ENCODE results near the gene NUDC. TPM values are rescaled to one million over a fixed set of nuclear protein-coding genes. Genes with fewer than 3 reads are reported as not detected.
"Not testable (repeated sequence)": the region's sequence is repeated elsewhere in the genome, so short reads cannot be mapped to it uniquely, and the experiment has no call there.

The NUDC gene
- total RNA-seq, 2 experiments from 2014 or later = 85.1 to 91.2 TPM

DNA sequence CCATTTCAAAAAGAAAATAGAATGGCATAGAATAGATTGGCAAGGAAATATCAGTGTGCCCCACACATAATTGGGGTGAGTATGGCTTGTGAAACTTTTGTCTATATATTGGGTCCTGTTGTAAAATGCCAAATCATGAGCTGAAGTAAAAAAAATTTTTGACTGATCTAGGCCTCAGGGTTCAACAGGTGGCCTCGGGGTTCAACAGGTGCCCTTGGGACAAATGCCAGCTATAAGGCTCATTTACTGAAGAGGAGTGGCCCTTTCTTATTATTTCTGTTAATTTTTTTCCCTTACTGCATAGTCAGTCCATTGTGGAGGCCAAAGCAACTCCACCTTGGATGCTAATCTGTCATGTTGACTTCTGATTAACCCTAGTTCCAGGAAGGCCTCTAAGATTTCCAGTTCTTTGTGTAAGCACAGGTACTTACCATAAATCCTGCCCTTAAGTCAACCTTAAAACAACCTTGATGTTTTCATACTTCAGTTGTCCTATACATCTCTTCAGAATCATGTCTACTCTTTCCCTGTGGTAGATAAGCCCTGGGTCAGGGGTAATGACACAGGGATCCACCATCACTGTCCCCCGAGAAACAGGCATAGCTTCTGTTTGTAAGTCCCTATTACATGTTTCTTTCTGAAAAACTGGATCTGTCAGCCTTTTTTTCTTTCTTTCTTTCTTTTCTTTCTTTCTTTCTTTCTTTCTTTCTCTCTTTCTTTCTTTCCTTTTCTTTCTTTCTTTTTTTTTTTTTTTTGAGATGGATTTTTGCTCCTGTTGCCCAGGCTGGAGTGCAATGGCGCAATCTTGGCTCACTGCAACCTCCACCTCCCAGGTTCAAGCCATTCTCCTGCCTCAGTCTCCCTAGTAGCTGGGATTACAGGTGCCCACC is 55.3 kb downstream of the NUDC start:
- CTCF ChIA-PET = interaction anchor here (1.2 kb wide), 1 partner anchor 126 kb away, joined by 3 read pairs; no protein-coding TSS in a partner anchor
- no peaks in the 10 kb centered on the region for H3K36me3 Mint-ChIP-seq (ENCODE audit: low read depth)
- peaks cover 10% of the 10 kb centered on the region for H3K4me1 Mint-ChIP-seq (ENCODE audit: low read depth)
- POLR2A ChIA-PET = no interaction called here
- no peak overlapping the region for H3K4me3 Mint-ChIP-seq
- no peaks in the 10 kb centered on the region for H3K9me3 Mint-ChIP-seq (ENCODE audit: insufficient read depth)
- no peak overlapping the region for H3K27ac Mint-ChIP-seq
- ATAC-seq (no peak), DNase-seq (no peak)
- H3K27me3 Mint-ChIP-seq (ENCODE audit: low read depth) = peaks cover 12% of the 10 kb centered on the region

DNA sequence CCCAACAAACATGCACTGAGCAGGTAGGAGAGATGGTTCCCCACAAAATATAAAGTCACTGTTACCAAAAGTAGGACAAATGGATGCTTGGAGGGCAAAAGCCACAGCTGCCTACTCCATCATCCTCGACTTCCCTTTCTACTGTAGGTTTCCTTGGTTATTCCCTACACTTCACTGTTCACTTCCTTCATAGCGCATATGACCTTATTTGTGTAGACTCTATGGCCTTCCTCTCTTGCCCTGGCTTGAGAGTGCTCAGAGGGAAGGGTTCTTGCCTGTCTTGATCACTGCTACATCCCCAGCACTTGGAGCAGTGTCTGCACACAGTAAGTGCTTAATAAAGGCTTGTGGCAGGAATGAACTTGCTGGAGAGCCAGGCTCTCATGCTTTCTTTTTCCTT is 57.4 kb downstream of the NUDC start:
- DNase-seq = no peak
- Mint-ChIP-seq H3K4me1 (ENCODE audit: low read depth) (no peaks in the 10 kb centered on the region), H3K36me3 (ENCODE audit: low read depth) (no peaks in the 10 kb centered on the region), H3K27ac (no peak overlapping the region), H3K27me3 (ENCODE audit: low read depth) (peaks cover 17% of the 10 kb centered on the region), H3K4me3 (no peak overlapping the region), H3K9me3 (ENCODE audit: insufficient read depth) (no peaks in the 10 kb centered on the region)
- ChIA-PET CTCF (no interaction called here), POLR2A (no interaction called here)
- ATAC-seq = no peak

GRCh38 chr1:26981146-26981846 is 59.8 kb downstream of the NUDC start:
- ChIA-PET POLR2A (no interaction called here), CTCF (interaction anchor here (0.6 to 0.9 kb wide), 3 partner anchors 16 to 94 kb away, joined by 3 to 4 read pairs (median 4); no protein-coding TSS in a partner anchor)
- DNase-seq = no peak
- no peaks in the 10 kb centered on the region for H3K9me3 Mint-ChIP-seq (ENCODE audit: insufficient read depth)
- no peak for ATAC-seq
- H3K27me3 Mint-ChIP-seq (ENCODE audit: low read depth) = peaks cover 28% of the 10 kb centered on the region
- no peaks in the 10 kb centered on the region for H3K4me1 Mint-ChIP-seq (ENCODE audit: low read depth)
- H3K4me3 Mint-ChIP-seq = no peak overlapping the region
- no peak overlapping the region for H3K27ac Mint-ChIP-seq
- H3K36me3 Mint-ChIP-seq (ENCODE audit: low read depth) = no peaks in the 10 kb centered on the region

GRCh38 chr1:26983863-26984262 is 62.3 kb downstream of the NUDC start:
- ATAC-seq = no peak
- no peaks in the 10 kb centered on the region for H3K9me3 Mint-ChIP-seq (ENCODE audit: insufficient read depth)
- H3K27ac Mint-ChIP-seq = no peak overlapping the region
- H3K4me3 Mint-ChIP-seq = no peak overlapping the region
- H3K36me3 Mint-ChIP-seq (ENCODE audit: low read depth) = no peaks in the 10 kb centered on the region
- no peak for DNase-seq
- H3K27me3 Mint-ChIP-seq (ENCODE audit: low read depth) = peaks cover 34% of the 10 kb centered on the region
- CTCF ChIA-PET = interaction anchor here (0.7 to 1.4 kb wide), 2 partner anchors 15 to 51 kb away, joined by 5 to 9 read pairs; no protein-coding TSS in a partner anchor
- POLR2A ChIA-PET = no interaction called here
- H3K4me1 Mint-ChIP-seq (ENCODE audit: low read depth) = no peaks in the 10 kb centered on the region

DNA sequence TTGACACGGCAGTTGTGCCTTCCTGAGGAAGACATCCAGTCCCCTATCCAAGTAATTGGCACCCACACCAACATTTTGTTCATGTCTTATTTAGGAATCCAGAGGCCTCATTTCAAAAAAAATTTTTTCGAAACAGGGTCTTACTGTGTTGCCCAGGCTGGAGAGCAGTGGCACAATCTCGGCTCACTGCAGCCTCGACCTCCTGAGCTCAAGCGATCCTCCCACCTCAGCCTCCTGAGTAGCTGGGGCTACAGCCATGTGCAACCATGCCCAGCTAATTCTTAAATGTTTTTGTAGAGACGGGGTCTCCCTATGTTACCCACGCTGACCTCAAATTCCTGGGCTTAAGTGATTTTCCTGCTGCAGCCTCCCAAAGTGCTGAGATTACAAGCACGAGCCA is 62.7 kb downstream of the NUDC start:
- H3K27me3 Mint-ChIP-seq (ENCODE audit: low read depth) = peaks cover 33% of the 10 kb centered on the region
- H3K9me3 Mint-ChIP-seq (ENCODE audit: insufficient read depth) = no peaks in the 10 kb centered on the region
- POLR2A ChIA-PET = no interaction called here
- ATAC-seq (no peak), DNase-seq (no peak)
- no peak overlapping the region for H3K27ac Mint-ChIP-seq
- H3K4me1 Mint-ChIP-seq (ENCODE audit: low read depth) = no peaks in the 10 kb centered on the region
- CTCF ChIA-PET = interaction anchor here (0.7 to 1.4 kb wide), 2 partner anchors 14 to 50 kb away, joined by 5 to 9 read pairs; no protein-coding TSS in a partner anchor
- H3K36me3 Mint-ChIP-seq (ENCODE audit: low read depth) = no peaks in the 10 kb centered on the region
- no peak overlapping the region for H3K4me3 Mint-ChIP-seq

DNA sequence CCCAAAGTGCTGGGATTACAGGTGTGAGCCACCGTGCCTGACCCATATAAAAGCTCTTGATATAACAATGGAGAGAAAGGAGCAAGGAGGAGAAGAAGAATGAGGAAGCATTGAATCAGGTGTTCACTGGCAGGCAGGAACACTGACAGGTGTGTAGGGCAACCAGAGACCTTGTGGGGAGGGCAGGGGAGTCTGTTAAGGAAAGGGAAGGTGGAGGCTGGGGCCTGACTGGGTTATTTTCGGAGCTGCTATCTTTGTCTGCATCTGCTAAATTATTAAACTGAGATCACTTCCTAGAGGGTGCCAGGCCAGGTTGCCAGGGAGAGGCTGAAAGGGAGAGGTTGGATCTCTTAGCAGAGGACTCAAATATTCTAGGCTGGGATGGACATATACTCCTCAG is 65.1 kb downstream of the NUDC start:
- ATAC-seq = no peak
- ChIA-PET CTCF (interaction anchor here (1.2 to 2.3 kb wide), 3 partner anchors 10 to 110 kb away, joined by 3 to 15 read pairs (median 3); no protein-coding TSS in a partner anchor), POLR2A (no interaction called here)
- DNase-seq = no peak
- no peaks in the 10 kb centered on the region for H3K36me3 Mint-ChIP-seq (ENCODE audit: low read depth)
- H3K4me1 Mint-ChIP-seq (ENCODE audit: low read depth) = peaks cover under 1% of the 10 kb centered on the region
- H3K4me3 Mint-ChIP-seq = no peak overlapping the region
- peaks cover 46% of the 10 kb centered on the region for H3K27me3 Mint-ChIP-seq (ENCODE audit: low read depth)
- H3K27ac Mint-ChIP-seq = no peak overlapping the region
- H3K9me3 Mint-ChIP-seq (ENCODE audit: insufficient read depth) = no peaks in the 10 kb centered on the region

- H3K9me3 Mint-ChIP-seq (ENCODE audit: insufficient read depth); H3K27ac Mint-ChIP-seq; H3K4me3 Mint-ChIP-seq; ATAC-seq; H3K36me3 Mint-ChIP-seq (ENCODE audit: low read depth); DNase-seq: not testable (repeated sequence)
- H3K4me1 Mint-ChIP-seq (ENCODE audit: low read depth) = peaks cover 11% of the 10 kb centered on the region
- peaks cover 51% of the 10 kb centered on the region for H3K27me3 Mint-ChIP-seq (ENCODE audit: low read depth)
- POLR2A ChIA-PET = interaction anchor here (0.6 to 0.8 kb wide), 2 partner anchors 147 to 1212 kb away, joined by 4 read pairs; no protein-coding TSS in a partner anchor
- CTCF ChIA-PET = interaction anchor here (1.5 to 1.8 kb wide), 2 partner anchors 8 to 56 kb away, joined by 6 to 8 read pairs; no protein-coding TSS in a partner anchor
Measured at GRCh38 chr1:26989403-26990109, 68.0 kb downstream of the NUDC start.

- no peak for ATAC-seq
- Mint-ChIP-seq H3K4me3 (no peak overlapping the region), H3K36me3 (ENCODE audit: low read depth) (no peaks in the 10 kb centered on the region), H3K9me3 (ENCODE audit: insufficient read depth) (no peaks in the 10 kb centered on the region), H3K4me1 (ENCODE audit: low read depth) (peaks cover 11% of the 10 kb centered on the region), H3K27me3 (ENCODE audit: low read depth) (peaks cover 60% of the 10 kb centered on the region), H3K27ac (no peak overlapping the region)
- ChIA-PET POLR2A (interaction anchor here (0.5 kb wide), 1 partner anchor 1590 kb away, joined by 3 read pairs; no protein-coding TSS in a partner anchor), CTCF (no interaction called here)
- DNase-seq = no peak
Measured at GRCh38 chr1:26991310-26992116, 70.0 kb downstream of the NUDC start.

GRCh38 chr1:26993237-26994019 is 71.9 kb downstream of the NUDC start, which contains the start of gene TRNP1:
Gene TRNP1, plus strand, starts transcription at chr1:26993692. Its CDS starts 95 bp downstream, at chr1:26993787.
- Mint-ChIP-seq H3K36me3 (ENCODE audit: low read depth) (no peaks in the 10 kb centered on the region), H3K4me3 (peak within 1 kb of the TSS; percentile 68), H3K4me1 (ENCODE audit: low read depth) (peaks cover 19% of the 10 kb centered on the region), H3K9me3 (ENCODE audit: insufficient read depth) (no peaks in the 10 kb centered on the region), H3K27ac (no peak within 1 kb of the TSS), H3K27me3 (ENCODE audit: low read depth) (peaks cover 60% of the 10 kb centered on the region)
- ATAC-seq (peak; percentile 63), DNase-seq (peak; percentile 67)
- CTCF ChIA-PET = interaction anchor here (0.6 to 6.4 kb wide), 5 partner anchors 15 to 115 kb away, joined by 3 to 66 read pairs (median 4); no protein-coding TSS in a partner anchor
- POLR2A ChIA-PET = no interaction called here

- peak; percentile 35 for ATAC-seq
- peaks cover 19% of the 10 kb centered on the region for H3K4me1 Mint-ChIP-seq (ENCODE audit: low read depth)
- POLR2A ChIA-PET = no interaction called here
- H3K27ac Mint-ChIP-seq = no peak overlapping the region
- peak; percentile 34 for DNase-seq
- H3K36me3 Mint-ChIP-seq (ENCODE audit: low read depth) = no peaks in the 10 kb centered on the region
- no peaks in the 10 kb centered on the region for H3K9me3 Mint-ChIP-seq (ENCODE audit: insufficient read depth)
- CTCF ChIA-PET = interaction anchor here (0.6 to 6.4 kb wide), 6 partner anchors 14 to 1245 kb away, joined by 3 to 66 read pairs (median 4); no protein-coding TSS in a partner anchor
- peak overlapping the region; percentile 60 for H3K4me3 Mint-ChIP-seq
- H3K27me3 Mint-ChIP-seq (ENCODE audit: low read depth) = peaks cover 58% of the 10 kb centered on the region
Measured at GRCh38 chr1:26994020-26994786, 72.7 kb downstream of the NUDC start.
